ENCODE measurements around the gene PDXDC1. TPM values are rescaled to one million over a fixed set of nuclear protein-coding genes. Genes with fewer than 3 reads are reported as not detected.
"Not testable (repeated sequence)": the region's sequence is repeated elsewhere in the genome, so short reads cannot be mapped to it uniquely, and the experiment has no call there.

The PDXDC1 gene
- total RNA-seq = 10 to 100 TPM; 46.4 to 46.6 TPM

- Mint-ChIP-seq H3K4me3 (peak within 1 kb of the TSS; percentile 85), H3K4me1 (ENCODE audit: low read depth) (peaks cover 20% of the 10 kb centered on the region), H3K27ac (peak within 1 kb of the TSS; percentile 91)
- DNase-seq (peak; percentile 97), ATAC-seq (peak; percentile 97)
- H3K9me3 Mint-ChIP-seq (ENCODE audit: insufficient read depth); H3K27me3 Mint-ChIP-seq (ENCODE audit: low read depth); H3K36me3 Mint-ChIP-seq (ENCODE audit: low read depth); CTCF ChIA-PET; POLR2A ChIA-PET: not testable (repeated sequence)
Measured at GRCh38 chr16:14974656-14975417, at the start of gene PDXDC1. Gene PDXDC1 (plus strand): TSS chr16:14975026. CDS start chr16:14975200, 174 bp downstream.

GRCh38 chr16:14928064-14928714 lies 46.6 kb upstream of the PDXDC1 start:
- H3K9me3 Mint-ChIP-seq (ENCODE audit: insufficient read depth); H3K27ac Mint-ChIP-seq; H3K36me3 Mint-ChIP-seq (ENCODE audit: low read depth); CTCF ChIA-PET; H3K4me1 Mint-ChIP-seq (ENCODE audit: low read depth); H3K27me3 Mint-ChIP-seq (ENCODE audit: low read depth); POLR2A ChIA-PET; H3K4me3 Mint-ChIP-seq: not testable (repeated sequence)
- DNase-seq = peak; percentile 20
- peak; percentile 51 for ATAC-seq

- DNase-seq; H3K9me3 Mint-ChIP-seq (ENCODE audit: insufficient read depth); H3K27me3 Mint-ChIP-seq (ENCODE audit: low read depth); POLR2A ChIA-PET; H3K4me1 Mint-ChIP-seq (ENCODE audit: low read depth); ATAC-seq; H3K27ac Mint-ChIP-seq; CTCF ChIA-PET; H3K36me3 Mint-ChIP-seq (ENCODE audit: low read depth); H3K4me3 Mint-ChIP-seq: not testable (repeated sequence)
Measured at GRCh38 chr16:14929176-14929575, 45.6 kb upstream of the PDXDC1 start.

- CTCF ChIA-PET; H3K4me3 Mint-ChIP-seq; DNase-seq; ATAC-seq; H3K27ac Mint-ChIP-seq; POLR2A ChIA-PET; H3K4me1 Mint-ChIP-seq (ENCODE audit: low read depth); H3K9me3 Mint-ChIP-seq (ENCODE audit: insufficient read depth); H3K27me3 Mint-ChIP-seq (ENCODE audit: low read depth); H3K36me3 Mint-ChIP-seq (ENCODE audit: low read depth): not testable (repeated sequence)
Measured at GRCh38 chr16:14930246-14930645, 44.6 kb upstream of the PDXDC1 start.

- DNase-seq; H3K27ac Mint-ChIP-seq; H3K4me1 Mint-ChIP-seq (ENCODE audit: low read depth); H3K4me3 Mint-ChIP-seq; H3K27me3 Mint-ChIP-seq (ENCODE audit: low read depth); ATAC-seq; POLR2A ChIA-PET; CTCF ChIA-PET; H3K36me3 Mint-ChIP-seq (ENCODE audit: low read depth); H3K9me3 Mint-ChIP-seq (ENCODE audit: insufficient read depth): not testable (repeated sequence)
Measured at GRCh38 chr16:14930971-14931370, 43.9 kb upstream of the PDXDC1 start.

- H3K9me3 Mint-ChIP-seq (ENCODE audit: insufficient read depth); DNase-seq; H3K4me1 Mint-ChIP-seq (ENCODE audit: low read depth); POLR2A ChIA-PET; H3K36me3 Mint-ChIP-seq (ENCODE audit: low read depth); CTCF ChIA-PET; H3K4me3 Mint-ChIP-seq; ATAC-seq; H3K27ac Mint-ChIP-seq; H3K27me3 Mint-ChIP-seq (ENCODE audit: low read depth): not testable (repeated sequence)
Measured at GRCh38 chr16:14932581-14933375, 42.0 kb upstream of the PDXDC1 start.

- H3K36me3 Mint-ChIP-seq (ENCODE audit: low read depth); CTCF ChIA-PET; H3K4me1 Mint-ChIP-seq (ENCODE audit: low read depth); ATAC-seq; H3K27me3 Mint-ChIP-seq (ENCODE audit: low read depth); H3K4me3 Mint-ChIP-seq; DNase-seq; H3K27ac Mint-ChIP-seq; POLR2A ChIA-PET; H3K9me3 Mint-ChIP-seq (ENCODE audit: insufficient read depth): not testable (repeated sequence)
Measured at GRCh38 chr16:14937143-14937542, 37.7 kb upstream of the PDXDC1 start, which contains the start of gene NPIPA1. Gene NPIPA1 (plus strand): TSS chr16:14937443. CDS start chr16:14937443, 0 bp downstream.

GRCh38 chr16:14937994-14938393 lies 36.8 kb upstream of the PDXDC1 start:
- H3K9me3 Mint-ChIP-seq (ENCODE audit: insufficient read depth); POLR2A ChIA-PET; H3K4me1 Mint-ChIP-seq (ENCODE audit: low read depth); H3K27me3 Mint-ChIP-seq (ENCODE audit: low read depth); H3K36me3 Mint-ChIP-seq (ENCODE audit: low read depth); ATAC-seq; DNase-seq; H3K27ac Mint-ChIP-seq; CTCF ChIA-PET; H3K4me3 Mint-ChIP-seq: not testable (repeated sequence)

- H3K9me3 Mint-ChIP-seq (ENCODE audit: insufficient read depth); DNase-seq; H3K27me3 Mint-ChIP-seq (ENCODE audit: low read depth); ATAC-seq; H3K27ac Mint-ChIP-seq; H3K4me3 Mint-ChIP-seq; POLR2A ChIA-PET; H3K4me1 Mint-ChIP-seq (ENCODE audit: low read depth); CTCF ChIA-PET; H3K36me3 Mint-ChIP-seq (ENCODE audit: low read depth): not testable (repeated sequence)
Measured at GRCh38 chr16:14942686-14943085, 32.1 kb upstream of the PDXDC1 start.

- H3K36me3 Mint-ChIP-seq (ENCODE audit: low read depth) = no peaks in the 10 kb centered on the region
- ATAC-seq (no peak), DNase-seq (no peak)
- no peak overlapping the region for H3K4me3 Mint-ChIP-seq
- ChIA-PET POLR2A (no interaction called here), CTCF (no interaction called here)
- H3K27me3 Mint-ChIP-seq (ENCODE audit: low read depth) = peaks cover 2% of the 10 kb centered on the region
- no peaks in the 10 kb centered on the region for H3K4me1 Mint-ChIP-seq (ENCODE audit: low read depth)
- H3K27ac Mint-ChIP-seq = no peak overlapping the region
- H3K9me3 Mint-ChIP-seq (ENCODE audit: insufficient read depth) = no peaks in the 10 kb centered on the region
Measured at GRCh38 chr16:14955546-14956231, 19.1 kb upstream of the PDXDC1 start.

- ATAC-seq = no peak
- H3K27me3 Mint-ChIP-seq (ENCODE audit: low read depth) = peaks cover 6% of the 10 kb centered on the region
- CTCF ChIA-PET = no interaction called here
- no peak overlapping the region for H3K4me3 Mint-ChIP-seq
- H3K4me1 Mint-ChIP-seq (ENCODE audit: low read depth) = no peaks in the 10 kb centered on the region
- no peaks in the 10 kb centered on the region for H3K36me3 Mint-ChIP-seq (ENCODE audit: low read depth)
- POLR2A ChIA-PET = no interaction called here
- DNase-seq = no peak
- H3K27ac Mint-ChIP-seq = no peak overlapping the region
- H3K9me3 Mint-ChIP-seq (ENCODE audit: insufficient read depth) = no peaks in the 10 kb centered on the region
Measured at GRCh38 chr16:14957576-14958322, 17.1 kb upstream of the PDXDC1 start.
